Renal cortex interstitium (tissue), 11 donors: ENCODE data around the gene SVOPL. TPM values are rescaled to one million over a fixed set of nuclear protein-coding genes. Genes with fewer than 3 reads are reported as not detected.

Experiments
- DNase-seq, 11 donors: peaks; one replicate each; pipeline ENCODE4 v3.0.0-alpha.2; 2013; ENCODE audit warnings: low read depth in 9 of 11, low spot score in 4 of 11; ENCODE audit errors: extremely low read depth in 1 of 11
- polyA plus RNA-seq, 3 donors: library from polyadenylated mRNA; unstranded; fragments of 120-200 nt; gene quantifications; one replicate each; pipeline ENCODE4 v1.2.1, GENCODE V29; 2013; ENCODE audit not compliant: insufficient read length in 3 of 3

SVOPL gene
- polyA plus RNA-seq, 3 donors, result 3.1 to 4.4 (median 3.5) TPM

GRCh38 chr7:138625084-138625848 lies 75.9 kb downstream of the SVOPL start:
- no peak for DNase-seq

GRCh38 chr7:138622841-138623240 lies 78.3 kb downstream of the SVOPL start:
- DNase-seq, result no peak

- no peak for DNase-seq
Measured at GRCh38 chr7:138618933-138619332, 82.2 kb downstream of the SVOPL start.

- no peak for DNase-seq
Measured at GRCh38 chr7:138618506-138618905, 82.7 kb downstream of the SVOPL start.

- no peak for DNase-seq
Measured at GRCh38 chr7:138616085-138616484, 85.1 kb downstream of the SVOPL start.

GRCh38 chr7:138613630-138614029 lies 87.5 kb downstream of the SVOPL start:
- DNase-seq, result no peak

- DNase-seq, result no peak
Measured at GRCh38 chr7:138610671-138611170, 90.4 kb downstream of the SVOPL start.

- DNase-seq, result peak in 2 of 11 donors; percentile 14 to 15
Measured at GRCh38 chr7:138608275-138608674, 92.9 kb downstream of the SVOPL start.

- no peak for DNase-seq
Measured at GRCh38 chr7:138607216-138608126, 93.7 kb downstream of the SVOPL start.

GRCh38 chr7:138606236-138606635 lies 94.9 kb downstream of the SVOPL start:
- no peak for DNase-seq

- no peak for DNase-seq
Measured at GRCh38 chr7:138603549-138604318, 97.4 kb downstream of the SVOPL start.

- DNase-seq, result no peak
Measured at GRCh38 chr7:138602451-138602850, 98.7 kb downstream of the SVOPL start.

GRCh38 chr7:138595454-138595853 lies 105.7 kb downstream of the SVOPL start:
- no peak for DNase-seq

- no peak for DNase-seq
Measured at GRCh38 chr7:138590154-138590553, 111.0 kb downstream of the SVOPL start.

GRCh38 chr7:138588986-138589385 lies 112.2 kb downstream of the SVOPL start:
- DNase-seq, result no peak

GRCh38 chr7:138587485-138587884 lies 113.7 kb downstream of the SVOPL start:
- DNase-seq, result no peak

GRCh38 chr7:138585283-138585993 lies 115.7 kb downstream of the SVOPL start:
- no peak for DNase-seq

GRCh38 chr7:138584696-138585095 lies 116.5 kb downstream of the SVOPL start:
- no peak for DNase-seq

GRCh38 chr7:138584283-138584682 lies 116.9 kb downstream of the SVOPL start:
- DNase-seq, result no peak
